Measurements from ENCODE around the gene LRRC10B. TPM values are rescaled to one million over a fixed set of nuclear protein-coding genes. Genes with fewer than 3 reads are reported as not detected.

Gene LRRC10B
- total and polyA plus RNA-seq, 2 of the 8 experiments (the other 6 are each of a cell fraction or from before 2014, with no cell fraction given): 0.47 to 0.71 TPM

DNA sequence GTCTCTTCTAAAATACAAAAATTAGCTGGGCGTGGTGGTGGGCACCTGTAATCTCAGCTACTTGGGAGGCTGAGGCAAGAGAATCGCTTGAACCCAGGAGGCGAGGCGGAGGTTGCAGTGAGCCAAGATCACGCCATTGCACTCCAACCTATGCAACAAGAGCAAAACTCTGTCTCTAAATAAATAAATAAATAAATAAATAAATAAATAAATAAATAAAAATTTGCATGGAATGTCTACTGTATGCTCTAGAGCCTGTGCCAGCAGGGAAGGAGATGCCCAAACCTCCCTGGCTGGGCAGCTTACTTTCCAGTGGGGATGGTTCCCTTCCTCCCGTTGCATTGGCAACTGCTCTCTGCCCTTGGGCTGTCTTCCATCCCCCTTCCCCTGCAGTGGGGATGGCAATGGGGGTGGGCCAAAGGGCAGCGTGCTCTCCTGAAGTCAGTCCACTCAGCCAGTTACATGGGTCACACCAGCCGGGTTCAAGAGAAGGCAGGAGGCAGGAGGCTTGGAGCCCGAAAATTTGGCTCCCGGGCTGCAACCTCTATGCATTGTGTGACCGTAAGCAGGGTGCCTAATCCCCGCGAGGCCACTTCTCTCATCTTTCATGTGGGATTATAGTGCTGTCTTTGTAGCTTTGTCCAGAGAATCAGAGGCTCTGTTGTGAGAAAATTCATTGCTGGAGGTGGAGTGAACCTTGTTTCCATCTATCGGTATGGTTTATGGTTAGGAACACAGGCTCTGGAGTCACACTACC, 1.4 kb upstream of the LRRC10B start:
- Histone ChIP-seq H4K5ac (ENCODE audit: insufficient read length, low read depth, low read length) (no peak overlapping the region), H3K9ac (replicated peaks in 1 of 4; ENCODE audit: extremely low read depth in 1 of 4, low read depth in 3 of 4, low read length in 3 of 4) (no peak overlapping the region), H3K14ac (ENCODE audit: insufficient read length) (no peak overlapping the region), H4K8ac (ENCODE audit: extremely low read depth, insufficient read depth, low read length) (no peak overlapping the region), H3K27ac (ENCODE audit: low read depth, low read length) (no peak overlapping the region), H3K36me3 (ENCODE audit: control insufficient read depth in 2 of 4, insufficient read depth in 4 of 4, low read length in 3 of 4) (no peaks in the 10 kb centered on the region), H4K91ac (replicated peaks; ENCODE audit: insufficient read length, low read length) (no peak overlapping the region), H2AK5ac (ENCODE audit: low read depth, low read length) (no peak overlapping the region), H3K18ac (ENCODE audit: extremely low read depth, low read length) (no peak overlapping the region), H3K56ac (replicated peaks; ENCODE audit: insufficient read length, low read depth, low read length) (no peak overlapping the region), H2BK120ac (replicated peaks; ENCODE audit: low read depth, low read length) (no peak overlapping the region), H3K4ac (replicated peaks; ENCODE audit: insufficient read length, low read depth, low read length) (no peak overlapping the region), H2BK20ac (ENCODE audit: low read length) (0 out of 2 replicates have a peak overlapping the region, but pooled peaks have one; percentile 51), H3K4me1 (replicated peaks in 1 of 4; ENCODE audit: control insufficient read depth in 3 of 4, insufficient read depth in 4 of 4, low read length in 3 of 4) (peaks cover 4 to 27% (median 17%) of the 10 kb centered on the region in 4 experiments), H2AFZ (ENCODE audit: low read length) (no peak overlapping the region), H4K20me1 (replicated peaks in 1 of 2; ENCODE audit: control insufficient read depth in 1 of 2, insufficient read depth in 2 of 2, low read length in 2 of 2) (peaks cover 0 to 1% of the 10 kb centered on the region in 2 experiments), H3K4me2 (ENCODE audit: insufficient read depth in 1 of 2, low read depth in 2 of 2, low read length in 2 of 2) (peak overlapping the region; percentile 83 to 97; a peak in 2 of 4 replicates), H3K9me3 (ENCODE audit: insufficient read depth in 2 of 2, low read depth in 1 of 2, low read length in 1 of 2) (no peaks in the 10 kb centered on the region), H3K23ac (ENCODE audit: insufficient read length) (no peak overlapping the region), H3K27me3 (replicated peaks in 1 of 4; ENCODE audit: control insufficient read depth in 3 of 4, extremely low read depth in 1 of 4, insufficient read depth in 3 of 4, low read length in 3 of 4) (peaks cover 13 to 43% (median 40%) of the 10 kb centered on the region in 4 experiments), H2BK15ac (ENCODE audit: low read length) (peak overlapping the region; percentile 38; the same call in 1 of the 2 replicates), H3K4me3 (ENCODE audit: extremely low read depth in 1 of 4, insufficient read depth in 2 of 4, low read depth in 3 of 4, low read length in 4 of 4) (no peak overlapping the region), H2BK12ac (ENCODE audit: low read depth, low read length) (no peak overlapping the region; the same call in 1 of the 2 replicates), H3K23me2 (ENCODE audit: low read depth, low read length) (peaks cover 10% of the 10 kb centered on the region; the same call in 1 of the 2 replicates), H3K79me2 (ENCODE audit: control insufficient read depth in 1 of 2, insufficient read depth in 2 of 2, low read length in 2 of 2) (no peaks in the 10 kb centered on the region), H3K79me1 (ENCODE audit: low read depth, low read length) (no peaks in the 10 kb centered on the region; the same call in 1 of the 2 replicates), H2BK5ac (ENCODE audit: low read depth, low read length) (no peak overlapping the region)
- ChIA-PET POLR2A (ENCODE audit: partially characterized antibody) (interaction anchor here (1.5 to 5.1 kb wide), 3 partner anchors 18 to 61 kb away, joined by 3 to 24 read pairs (median 4); no protein-coding TSS in a partner anchor), CTCF (ENCODE audit: partially characterized antibody) (interaction anchor here (0.9 to 40.4 kb wide), 8 partner anchors 10 to 150 kb away, joined by 3 to 2106 read pairs (median 6); a partner anchor contains a TSS)
- no peak for FAIRE-seq
- 80% methylated on average over 14 of the region's 14 CpGs; no CpG with 5 or more reads in 1 of the 2 experiments for WGBS, 2 experiments (ENCODE audit: extremely low coverage in 1 of 2, insufficient coverage in 1 of 2, insufficient read length in 1 of 2, insufficient replicate concordance in 2 of 2, low coverage in 1 of 2, low lambda C conversion rate in 2 of 2, missing lambda C conversion rate in 1 of 2)
- TF ChIP-seq EGR1 (IDR thresholded peaks at IDR 0.05; ENCODE audit: borderline replicate concordance, low read depth, low read length) (no peak), CREB1 (IDR thresholded peaks at IDR 0.05) (no peak), TEAD4 (IDR thresholded peaks at IDR 0.05; ENCODE audit: low read depth, low read length) (no peak)
- no peak for DNase-seq (ENCODE audit: low read depth in 1 of 2, low spot score in 2 of 2)
